Mucosa of gallbladder (tissue), 1 donor: ENCODE measurements around the gene TOM1. TPM values are rescaled to one million over a fixed set of nuclear protein-coding genes. Genes with fewer than 3 reads are reported as not detected.
"Not testable (repeated sequence)": the region's sequence is repeated elsewhere in the genome, so short reads cannot be mapped to it uniquely, and the experiment has no call there.

ENCODE experiments used
- DNase-seq: peaks from one replicate; pipeline ENCODE4 v3.0.0-alpha.2; 2020; ENCODE audit warnings: low spot score
- total RNA-seq: library from RNA; stranded (reverse); gene quantifications from one replicate; pipeline ENCODE4 v1.2.1, GENCODE V29; 2021
- donor health status: DM: no; HTN: no; CAD: no.

TOM1 gene
- total RNA-seq, 1 donor from 2014 or later = 82.9 TPM

- DNase-seq = no peak
Observed at GRCh38 chr22:35345808-35346505, 46.3 kb downstream of the TOM1 start.

GRCh38 chr22:35346596-35347220, 47.0 kb downstream of the TOM1 start:
- no peak for DNase-seq

- no peak for DNase-seq
Observed at GRCh38 chr22:35347462-35347861, 47.8 kb downstream of the TOM1 start.

- DNase-seq = no peak
Observed at GRCh38 chr22:35348026-35348590, 48.4 kb downstream of the TOM1 start.

- DNase-seq = no peak
Observed at GRCh38 chr22:35348703-35349102, 49.0 kb downstream of the TOM1 start.

GRCh38 chr22:35349368-35349703, 49.6 kb downstream of the TOM1 start:
- DNase-seq = no peak

GRCh38 chr22:35349704-35350538, 50.2 kb downstream of the TOM1 start:
- no peak for DNase-seq

GRCh38 chr22:35350539-35351503, 51.1 kb downstream of the TOM1 start:
- peak; percentile 91 for DNase-seq

- DNase-seq = peak; percentile 71
Observed at GRCh38 chr22:35352214-35353111, 52.8 kb downstream of the TOM1 start.

- DNase-seq = no peak
Observed at GRCh38 chr22:35353318-35353717, 53.6 kb downstream of the TOM1 start.

- DNase-seq = no peak
Observed at GRCh38 chr22:35354068-35354467, 54.4 kb downstream of the TOM1 start.

GRCh38 chr22:35357883-35358621, 58.4 kb downstream of the TOM1 start:
- DNase-seq = no peak

GRCh38 chr22:35359380-35360065, 59.8 kb downstream of the TOM1 start:
- DNase-seq = no peak

- DNase-seq = no peak
Observed at GRCh38 chr22:35361001-35361558, 61.4 kb downstream of the TOM1 start.

GRCh38 chr22:35363566-35364086, 63.9 kb downstream of the TOM1 start:
- DNase-seq = no peak

- DNase-seq = not testable (repeated sequence)
Observed at GRCh38 chr22:35364230-35364629, 64.5 kb downstream of the TOM1 start.

- no peak for DNase-seq
Observed at GRCh38 chr22:35367331-35367886, 67.7 kb downstream of the TOM1 start.

GRCh38 chr22:35368386-35368785, 68.7 kb downstream of the TOM1 start:
- peak; percentile 81 for DNase-seq
